GM19467 (cell line): ENCODE data around the gene TEX10.

ENCODE experiments used
- ATAC-seq: cut with Tn5 transposase; IDR thresholded peaks from one replicate; pipeline ENCODE4 v1.9.1; 2021; ENCODE audit warnings: mild to moderate bottlenecking, moderate library complexity; ENCODE audit not compliant: unreplicated experiment

TEX10 gene

GRCh38 chr9:100286257-100286656, 66.5 kb downstream of the TEX10 start:
- ATAC-seq = no peak

- no peak for ATAC-seq
Observed at GRCh38 chr9:100285601-100286000, 67.1 kb downstream of the TEX10 start.

GRCh38 chr9:100285080-100285479, 67.7 kb downstream of the TEX10 start:
- no peak for ATAC-seq

- no peak for ATAC-seq
Observed at GRCh38 chr9:100284247-100284646, 68.5 kb downstream of the TEX10 start.

- no peak for ATAC-seq
Observed at GRCh38 chr9:100282388-100282719, 70.4 kb downstream of the TEX10 start.

- no peak for ATAC-seq
Observed at GRCh38 chr9:100281676-100282387, 70.9 kb downstream of the TEX10 start.

- no peak for ATAC-seq
Observed at GRCh38 chr9:100281066-100281465, 71.7 kb downstream of the TEX10 start.

GRCh38 chr9:100277166-100277979, 75.4 kb downstream of the TEX10 start:
- no peak for ATAC-seq

GRCh38 chr9:100269656-100270055, 83.1 kb downstream of the TEX10 start:
- no peak for ATAC-seq

GRCh38 chr9:100268271-100268670, 84.5 kb downstream of the TEX10 start:
- no peak for ATAC-seq

- no peak for ATAC-seq
Observed at GRCh38 chr9:100267211-100267610, 85.5 kb downstream of the TEX10 start.
